H9 (cell line): ENCODE measurements around the gene COL5A2. TPM values are rescaled to one million over a fixed set of nuclear protein-coding genes. Genes with fewer than 3 reads are reported as not detected.

Experiments
- DNase-seq: peaks from one replicate; pipeline ENCODE4 v3.0.0-alpha.2; 2017
- H2AFZ ChIP-seq: one replicate; pipeline ENCODE4 v1.6.1; 2013; ENCODE audit warnings: mild to moderate bottlenecking, low read length, control low read depth, moderate library complexity
- H2AK5ac ChIP-seq: 2 replicates; pipeline ENCODE4 v1.6.1; 2013; ENCODE audit warnings: low read length, control low read depth, mixed read lengths; ENCODE audit not compliant: insufficient read length
- H2BK120ac ChIP-seq: one replicate; pipeline ENCODE4 v1.6.1; 2013; ENCODE audit warnings: low read depth, mild to moderate bottlenecking, low read length, control low read depth, inconsistent platforms; ENCODE audit not compliant: poor library complexity, severe bottlenecking
- H2BK12ac ChIP-seq: 2 replicates; pipeline ENCODE4 v1.6.1; 2013; ENCODE audit warnings: low read length, control low read depth, mixed read lengths, low read depth; ENCODE audit not compliant: insufficient read length
- H2BK15ac ChIP-seq: 2 replicates; pipeline ENCODE4 v1.6.1; 2013; ENCODE audit warnings: low read depth, low read length, control low read depth
- H2BK20ac ChIP-seq: one replicate; pipeline ENCODE4 v1.6.1; 2013; ENCODE audit warnings: low read depth, mild to moderate bottlenecking, low read length, control low read depth, inconsistent platforms; ENCODE audit not compliant: poor library complexity, severe bottlenecking
- H2BK5ac ChIP-seq: 2 replicates; pipeline ENCODE4 v1.6.1; 2013; ENCODE audit warnings: low read length, control low read depth, mixed read lengths; ENCODE audit not compliant: insufficient read length
- H3K14ac ChIP-seq: 2 replicates; pipeline ENCODE4 v1.6.1; 2013; ENCODE audit warnings: low read length, control low read depth; ENCODE audit not compliant: insufficient read depth
- H3K18ac ChIP-seq: 2 replicates; pipeline ENCODE4 v1.6.1; 2013; ENCODE audit warnings: low read depth, mild to moderate bottlenecking, mixed read lengths, low read length, control low read depth; ENCODE audit not compliant: insufficient read length
- H3K23ac ChIP-seq: 2 replicates; pipeline ENCODE4 v1.6.1; 2013; ENCODE audit warnings: low read length, control low read depth, mixed read lengths, low read depth; ENCODE audit not compliant: insufficient read length
- H3K23me2 ChIP-seq: 2 replicates; pipeline ENCODE4 v1.6.1; 2013; ENCODE audit warnings: low read depth, mild to moderate bottlenecking, mixed read lengths, low read length, control low read depth; ENCODE audit not compliant: insufficient read length, poor library complexity, severe bottlenecking
- H3K27ac ChIP-seq: 2 replicates; pipeline ENCODE4 v1.5.1; 2013; ENCODE audit warnings: low read length, control low read depth, mixed read lengths, low read depth; ENCODE audit not compliant: insufficient read length
- H3K27me3 ChIP-seq: 2 replicates; pipeline ENCODE4 v1.6.1; 2013; ENCODE audit warnings: low read length, control low read depth, inconsistent platforms; ENCODE audit not compliant: insufficient read depth
- H3K4ac ChIP-seq: 2 replicates; pipeline ENCODE4 v1.6.1; 2013; ENCODE audit warnings: low read depth, mild to moderate bottlenecking, control low read depth, inconsistent platforms, low read length, moderate library complexity
- H3K4me1 ChIP-seq: 2 replicates; pipeline ENCODE4 v1.6.1; 2013; ENCODE audit warnings: low read length, control low read depth, inconsistent platforms; ENCODE audit not compliant: insufficient read depth
- H3K4me2 ChIP-seq: 2 replicates; pipeline ENCODE4 v1.6.1; 2013; ENCODE audit warnings: low read length, control low read depth, mixed read lengths; ENCODE audit not compliant: insufficient read length, insufficient read depth
- H3K56ac ChIP-seq: 2 replicates; pipeline ENCODE4 v1.6.1; 2013; ENCODE audit warnings: low read depth, mild to moderate bottlenecking, mixed read lengths, low read length, control low read depth; ENCODE audit not compliant: insufficient read length
- H3K79me1 ChIP-seq: 2 replicates; pipeline ENCODE4 v1.6.1; 2013; ENCODE audit warnings: low read depth, mild to moderate bottlenecking, moderate library complexity, low read length, control low read depth, inconsistent platforms; ENCODE audit not compliant: insufficient read depth, poor library complexity, severe bottlenecking
- H3K79me2 ChIP-seq: 2 replicates; pipeline ENCODE4 v1.6.1; 2013; ENCODE audit warnings: low read length, control low read depth, inconsistent platforms; ENCODE audit not compliant: insufficient read depth
- H3K9ac ChIP-seq: 2 replicates; pipeline ENCODE4 v1.6.1; 2013; ENCODE audit warnings: low read length, control low read depth, mixed read lengths; ENCODE audit not compliant: insufficient read length; ENCODE audit errors: extremely low read depth
- H3K9me3 ChIP-seq: one replicate; pipeline ENCODE4 v1.6.1; 2013; ENCODE audit warnings: low read depth, low read length, inconsistent platforms; ENCODE audit not compliant: control insufficient read depth
- H3T11ph ChIP-seq: one replicate; pipeline ENCODE4 v1.6.1; 2013; ENCODE audit warnings: mild to moderate bottlenecking, low read length, control low read depth, inconsistent platforms
- H4K20me1 ChIP-seq: one replicate; pipeline ENCODE4 v1.6.1; 2013; ENCODE audit not compliant: control insufficient read depth, insufficient read length, insufficient read depth
- H4K5ac ChIP-seq: 2 replicates; pipeline ENCODE4 v1.6.1; 2013; ENCODE audit warnings: low read depth, mild to moderate bottlenecking, mixed read lengths, low read length, control low read depth; ENCODE audit not compliant: insufficient read length
- H4K8ac ChIP-seq: replicated peaks from 2 replicates; pipeline ENCODE4 v1.6.1; 2013; ENCODE audit warnings: low read length, control low read depth, mixed read lengths, low read depth; ENCODE audit not compliant: insufficient read length
- H4K91ac ChIP-seq: 2 replicates; pipeline ENCODE4 v1.6.1; 2013; ENCODE audit warnings: low read depth, mild to moderate bottlenecking, moderate library complexity, mixed read lengths, low read length, control low read depth; ENCODE audit not compliant: insufficient read length
- H3K27ac Mint-ChIP-seq, 3 experiments: 2 replicates in 2 of 3; 3 replicates in 1 of 3; pipeline ENCODE4 v1.8.0; 2020 to 2021; ENCODE audit warnings: mixed read lengths in 3 of 3, mild to moderate bottlenecking in 1 of 3, moderate library complexity in 1 of 3
- H3K27me3 Mint-ChIP-seq: 2 replicates; pipeline ENCODE4 v1.8.0; 2021; ENCODE audit warnings: low read depth, mild to moderate bottlenecking, moderate library complexity, mixed read lengths
- H3K36me3 Mint-ChIP-seq, 3 experiments: 2 replicates in 2 of 3; 3 replicates in 1 of 3; pipeline ENCODE4 v1.8.0; 2020 to 2021; ENCODE audit warnings: low read depth in 3 of 3, mixed read lengths in 3 of 3; ENCODE audit not compliant: insufficient read depth in 1 of 3
- H3K4me1 Mint-ChIP-seq, 2 experiments: 2 replicates each; pipeline ENCODE4 v1.8.0; 2020; ENCODE audit warnings: mixed read lengths in 2 of 2
- H3K4me3 Mint-ChIP-seq, 2 experiments: 2 replicates in 1 of 2; 3 replicates in 1 of 2; pipeline ENCODE4 v1.8.0; 2020 to 2021; ENCODE audit warnings: mild to moderate bottlenecking in 2 of 2, mixed read lengths in 2 of 2, moderate library complexity in 1 of 2
- H3K9me3 Mint-ChIP-seq, 2 experiments: 2 replicates in 1 of 2; 3 replicates in 1 of 2; pipeline ENCODE4 v1.8.0; 2020; ENCODE audit warnings: mild to moderate bottlenecking in 2 of 2, mixed read lengths in 2 of 2, moderate library complexity in 1 of 2
- CTCF ChIP-seq: fragments of 200-600 bp; sonication (generic); conservative IDR thresholded peaks from 3 replicates; pipeline ENCODE4 v1.8.0; 2021; ENCODE audit warnings: antibody characterized with exemption, mild to moderate bottlenecking
- WGBS: extraction: QIAGEN DNeasy Blood & Tissue Kit; methylation state at CpG from one replicate; pipeline ENCODE4 v1.1.7; 2013; ENCODE audit warnings: missing lambda C conversion rate, low lambda C conversion rate, mixed read lengths; ENCODE audit not compliant: insufficient read length; ENCODE audit errors: extremely low coverage; 5-methylcytosine and 5-hydroxymethylcytosine counted together
- total RNA-seq: library from RNA; stranded (reverse); gene quantifications from 2 replicates; pipeline ENCODE4 v1.2.1, GENCODE V29; 2021

COL5A2 gene
- total RNA-seq, 1 experiment from 2014 or later, result 10.5 TPM

GRCh38 chr2:189188115-189188805 is 8.7 kb upstream of the COL5A2 start:
- no peak overlapping the region for H3K27ac Mint-ChIP-seq
- no peaks in the 10 kb centered on the region for H3K9me3 Mint-ChIP-seq
- H2AFZ ChIP-seq, result no peak overlapping the region

More at GRCh38 chr2:189188115-189188805, 8.7 kb upstream of the COL5A2 start:
- Histone ChIP-seq H4K91ac (no peak overlapping the region), H3K4me2 (no peak overlapping the region), H3K4me1 (no peaks in the 10 kb centered on the region), H3K79me1 (no peaks in the 10 kb centered on the region), H2BK20ac (no peak overlapping the region), H2BK120ac (no peak overlapping the region), H3K14ac (no peak overlapping the region), H3K9me3 (no peaks in the 10 kb centered on the region), H2BK12ac (no peak overlapping the region), H3K56ac (no peak overlapping the region), H3K23ac (no peak overlapping the region), H4K5ac (no peak overlapping the region), H3K23me2 (no peaks in the 10 kb centered on the region), H3K18ac (no peak overlapping the region), H3K27me3 (no peaks in the 10 kb centered on the region), H3K27ac (no peak overlapping the region), H2AK5ac (no peak overlapping the region), H3K4ac (no peak overlapping the region), H2BK15ac (no peak overlapping the region), H2BK5ac (no peak overlapping the region), H4K8ac (no peak overlapping the region), H3T11ph (no peak overlapping the region), H4K20me1 (no peaks in the 10 kb centered on the region), H3K9ac (no peak overlapping the region), H3K79me2 (no peaks in the 10 kb centered on the region)
- WGBS, result no CpG with 5 or more reads among the region's 3 CpGs
- TF ChIP-seq CTCF, result no peak
- H3K27me3 Mint-ChIP-seq, result no peaks in the 10 kb centered on the region
- no peak for DNase-seq
- H3K4me3 Mint-ChIP-seq, result no peak overlapping the region
- peaks cover 3 to 4% of the 10 kb centered on the region in 2 experiments; a peak in 3 of 4 replicates for H3K4me1 Mint-ChIP-seq
- H3K36me3 Mint-ChIP-seq, result no peaks in the 10 kb centered on the region
